ENCODE results near the gene DNAJA4. TPM values are rescaled to one million over a fixed set of nuclear protein-coding genes. Genes with fewer than 3 reads are reported as not detected.

DNAJA4 gene
- total and polyA plus RNA-seq, 2 experiments from 2014 or later: 5.0 to 12.5 TPM

DNA sequence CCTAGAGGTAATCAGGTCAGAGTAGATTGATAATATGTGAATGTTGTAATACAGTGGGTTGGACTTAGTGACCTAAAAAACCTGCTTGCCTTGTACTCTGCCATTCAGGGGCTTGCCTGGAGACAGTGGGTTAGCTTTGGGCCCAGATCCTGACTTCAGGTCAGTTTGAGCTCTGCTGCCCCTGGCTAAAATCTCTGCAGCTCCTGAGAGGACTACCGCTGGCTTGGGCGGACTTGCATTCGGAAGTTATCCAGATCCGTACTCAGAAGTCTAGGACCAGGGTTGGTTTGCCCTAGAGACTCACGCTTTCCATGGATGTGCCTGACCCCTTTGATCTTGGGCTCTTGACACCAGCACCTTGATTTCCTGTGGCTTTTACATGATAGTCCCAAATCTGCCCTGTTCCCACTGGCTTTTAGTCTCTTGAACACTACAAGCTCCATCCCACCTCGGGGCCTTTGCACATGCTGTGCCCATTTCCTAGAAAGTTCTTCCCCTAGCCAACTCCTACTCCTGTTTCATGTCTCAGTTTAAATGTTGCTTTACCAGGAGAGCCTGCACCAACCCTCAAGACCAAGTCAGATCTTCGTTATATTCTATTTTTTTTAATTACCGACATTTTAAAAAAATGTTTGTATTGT, 35.9 kb upstream of the DNAJA4 start (continued):
- TF ChIP-seq, protein P1, sequence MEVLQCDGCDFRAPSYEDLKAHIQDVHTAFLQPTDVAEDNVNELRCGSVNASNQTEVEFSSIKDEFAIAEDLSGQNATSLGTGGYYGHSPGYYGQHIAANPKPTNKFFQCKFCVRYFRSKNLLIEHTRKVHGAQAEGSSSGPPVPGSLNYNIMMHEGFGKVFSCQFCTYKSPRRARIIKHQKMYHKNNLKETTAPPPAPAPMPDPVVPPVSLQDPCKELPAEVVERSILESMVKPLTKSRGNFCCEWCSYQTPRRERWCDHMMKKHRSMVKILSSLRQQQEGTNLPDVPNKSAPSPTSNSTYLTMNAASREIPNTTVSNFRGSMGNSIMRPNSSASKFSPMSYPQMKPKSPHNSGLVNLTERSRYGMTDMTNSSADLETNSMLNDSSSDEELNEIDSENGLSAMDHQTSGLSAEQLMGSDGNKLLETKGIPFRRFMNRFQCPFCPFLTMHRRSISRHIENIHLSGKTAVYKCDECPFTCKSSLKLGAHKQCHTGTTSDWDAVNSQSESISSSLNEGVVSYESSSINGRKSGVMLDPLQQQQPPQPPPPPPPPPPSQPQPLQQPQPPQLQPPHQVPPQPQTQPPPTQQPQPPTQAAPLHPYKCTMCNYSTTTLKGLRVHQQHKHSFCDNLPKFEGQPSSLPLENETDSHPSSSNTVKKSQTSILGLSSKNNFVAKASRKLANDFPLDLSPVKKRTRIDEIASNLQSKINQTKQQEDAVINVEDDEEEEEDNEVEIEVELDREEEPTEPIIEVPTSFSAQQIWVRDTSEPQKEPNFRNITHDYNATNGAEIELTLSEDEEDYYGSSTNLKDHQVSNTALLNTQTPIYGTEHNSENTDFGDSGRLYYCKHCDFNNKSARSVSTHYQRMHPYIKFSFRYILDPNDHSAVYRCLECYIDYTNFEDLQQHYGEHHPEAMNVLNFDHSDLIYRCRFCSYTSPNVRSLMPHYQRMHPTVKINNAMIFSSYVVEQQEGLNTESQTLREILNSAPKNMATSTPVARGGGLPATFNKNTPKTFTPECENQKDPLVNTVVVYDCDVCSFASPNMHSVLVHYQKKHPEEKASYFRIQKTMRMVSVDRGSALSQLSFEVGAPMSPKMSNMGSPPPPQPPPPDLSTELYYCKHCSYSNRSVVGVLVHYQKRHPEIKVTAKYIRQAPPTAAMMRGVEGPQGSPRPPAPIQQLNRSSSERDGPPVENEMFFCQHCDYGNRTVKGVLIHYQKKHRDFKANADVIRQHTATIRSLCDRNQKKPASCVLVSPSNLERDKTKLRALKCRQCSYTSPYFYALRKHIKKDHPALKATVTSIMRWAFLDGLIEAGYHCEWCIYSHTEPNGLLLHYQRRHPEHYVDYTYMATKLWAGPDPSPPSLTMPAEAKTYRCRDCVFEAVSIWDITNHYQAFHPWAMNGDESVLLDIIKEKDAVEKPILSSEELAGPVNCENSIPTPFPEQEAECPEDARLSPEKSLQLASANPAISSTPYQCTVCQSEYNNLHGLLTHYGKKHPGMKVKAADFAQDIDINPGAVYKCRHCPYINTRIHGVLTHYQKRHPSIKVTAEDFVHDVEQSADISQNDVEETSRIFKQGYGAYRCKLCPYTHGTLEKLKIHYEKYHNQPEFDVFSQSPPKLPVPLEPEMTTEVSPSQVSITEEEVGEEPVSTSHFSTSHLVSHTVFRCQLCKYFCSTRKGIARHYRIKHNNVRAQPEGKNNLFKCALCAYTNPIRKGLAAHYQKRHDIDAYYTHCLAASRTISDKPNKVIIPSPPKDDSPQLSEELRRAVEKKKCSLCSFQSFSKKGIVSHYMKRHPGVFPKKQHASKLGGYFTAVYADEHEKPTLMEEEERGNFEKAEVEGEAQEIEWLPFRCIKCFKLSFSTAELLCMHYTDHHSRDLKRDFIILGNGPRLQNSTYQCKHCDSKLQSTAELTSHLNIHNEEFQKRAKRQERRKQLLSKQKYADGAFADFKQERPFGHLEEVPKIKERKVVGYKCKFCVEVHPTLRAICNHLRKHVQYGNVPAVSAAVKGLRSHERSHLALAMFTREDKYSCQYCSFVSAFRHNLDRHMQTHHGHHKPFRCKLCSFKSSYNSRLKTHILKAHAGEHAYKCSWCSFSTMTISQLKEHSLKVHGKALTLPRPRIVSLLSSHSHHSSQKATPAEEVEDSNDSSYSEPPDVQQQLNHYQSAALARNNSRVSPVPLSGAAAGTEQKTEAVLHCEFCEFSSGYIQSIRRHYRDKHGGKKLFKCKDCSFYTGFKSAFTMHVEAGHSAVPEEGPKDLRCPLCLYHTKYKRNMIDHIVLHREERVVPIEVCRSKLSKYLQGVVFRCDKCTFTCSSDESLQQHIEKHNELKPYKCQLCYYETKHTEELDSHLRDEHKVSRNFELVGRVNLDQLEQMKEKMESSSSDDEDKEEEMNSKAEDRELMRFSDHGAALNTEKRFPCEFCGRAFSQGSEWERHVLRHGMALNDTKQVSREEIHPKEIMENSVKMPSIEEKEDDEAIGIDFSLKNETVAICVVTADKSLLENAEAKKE (CRISPR knock-in tag; IDR thresholded peaks at IDR 0.05): no peak
- TF ChIP-seq ETS1 (IDR thresholded peaks at IDR 0.05): no peak
- no peak for TF ChIP-seq CTCF (conservative IDR thresholded peaks at IDR 0.05; ENCODE audit: low read depth in 2 of 2)
- TF ChIP-seq REST (IDR thresholded peaks at IDR 0.05; ENCODE audit: unreplicated experiment): no peak
- no peak for TF ChIP-seq STAT1 (IDR thresholded peaks at IDR 0.05; ENCODE audit: unreplicated experiment)
- no peak for TF ChIP-seq CREB1 (CRISPR knock-in tag; IDR thresholded peaks at IDR 0.05; ENCODE audit: low read depth)
